H1 (cell line): ENCODE results near the gene C19orf53. TPM values are rescaled to one million over a fixed set of nuclear protein-coding genes. Genes with fewer than 3 reads are reported as not detected.

Experiments used
- CTCF ChIA-PET: fragments of 300-600 bp; sonication (Branson Sonifier 250); formaldehyde crosslinking; loops from one replicate; lab custom pipeline; 2021; ENCODE audit not compliant: partially characterized antibody; lab: Charles Lee
- POLR2A ChIA-PET: fragments of 300-600 bp; sonication (Branson Sonifier 250); formaldehyde crosslinking; loops from one replicate; lab custom pipeline; 2021; ENCODE audit warnings: inconsistent platforms; ENCODE audit not compliant: partially characterized antibody; lab: Charles Lee
- DNase-seq, 2 experiments: peaks; one replicate each; pipeline versions ENCODE4 v3.0.0 to v3.0.0-alpha.2; 2010 to 2022; ENCODE audit warnings: low spot score in 2 of 2, low read depth in 1 of 2, mixed read lengths in 1 of 2
- FAIRE-seq: peaks from 2 replicates; lab custom pipeline; 2011; peaks lifted over from hg19 to GRCh38; lab: Jason Lieb, UNC
- H2AFZ ChIP-seq: 2 replicates; pipeline ENCODE4 v1.8.1; 2012; ENCODE audit warnings: low read length, inconsistent platforms
- H2AK5ac ChIP-seq: 2 replicates; pipeline ENCODE4 v1.6.1; 2013; ENCODE audit warnings: low read depth, low read length
- H2BK120ac ChIP-seq: replicated peaks from 2 replicates; pipeline ENCODE3; 2013; ENCODE audit warnings: low read depth, low read length, inconsistent platforms
- H2BK12ac ChIP-seq: 2 replicates; pipeline ENCODE4 v1.6.1; 2013; ENCODE audit warnings: low read depth, low read length
- H2BK15ac ChIP-seq: 2 replicates; pipeline ENCODE4 v1.6.1; 2013; ENCODE audit warnings: low read length
- H2BK20ac ChIP-seq: 2 replicates; pipeline ENCODE4 v1.6.1; 2013; ENCODE audit warnings: low read length
- H2BK5ac ChIP-seq: 2 replicates; pipeline ENCODE4 v1.6.1; 2013; ENCODE audit warnings: low read depth, low read length
- H3K14ac ChIP-seq: 2 replicates; pipeline ENCODE4 v1.6.1; 2013; ENCODE audit warnings: inconsistent platforms; ENCODE audit not compliant: insufficient read length
- H3K18ac ChIP-seq: 2 replicates; pipeline ENCODE4 v1.6.1; 2013; ENCODE audit warnings: low read length; ENCODE audit errors: extremely low read depth
- H3K23ac ChIP-seq: 2 replicates; pipeline ENCODE4 v1.6.1; 2013; ENCODE audit warnings: inconsistent platforms; ENCODE audit not compliant: insufficient read length
- H3K23me2 ChIP-seq: 2 replicates; pipeline ENCODE4 v1.6.1; 2013; ENCODE audit warnings: low read depth, low read length
- H3K27ac ChIP-seq: 2 replicates; pipeline ENCODE4 v1.6.1; 2011; ENCODE audit warnings: low read depth, low read length, inconsistent platforms
- H3K27me3 ChIP-seq, 4 experiments: replicated peaks in 1 of 4; 1 replicate in 1 of 4; 2 replicates in 3 of 4; pipeline versions ENCODE4 v1.6.1 to v1.8.1; 2011 to 2013; ENCODE audit warnings: low read length in 3 of 4, mild to moderate bottlenecking in 3 of 4, inconsistent platforms in 2 of 4, mixed read lengths in 2 of 4, moderate library complexity in 1 of 4; ENCODE audit not compliant: control insufficient read depth in 3 of 4, insufficient read depth in 3 of 4; ENCODE audit errors: extremely low read depth in 1 of 4
- H3K36me3 ChIP-seq, 4 experiments: 2 replicates each; pipeline versions ENCODE4 v1.6.1 to v1.8.1; 2011 to 2013; ENCODE audit warnings: mild to moderate bottlenecking in 4 of 4, low read length in 3 of 4, moderate library complexity in 2 of 4, control low read depth in 1 of 4, inconsistent platforms in 1 of 4; ENCODE audit not compliant: insufficient read depth in 4 of 4, control insufficient read depth in 2 of 4
- H3K4ac ChIP-seq: replicated peaks from 2 replicates; pipeline ENCODE3; 2013; ENCODE audit warnings: low read length, low read depth, mixed read lengths, inconsistent platforms; ENCODE audit not compliant: insufficient read length
- H3K4me1 ChIP-seq, 4 experiments: replicated peaks in 1 of 4; 1 replicate in 1 of 4; 2 replicates in 3 of 4; pipeline versions ENCODE4 v1.6.1 to v1.8.1; 2011 to 2013; ENCODE audit warnings: low read length in 3 of 4, inconsistent platforms in 2 of 4, mixed read lengths in 1 of 4; ENCODE audit not compliant: insufficient read depth in 4 of 4, control insufficient read depth in 3 of 4
- H3K4me2 ChIP-seq, 2 experiments: 2 replicates each; pipeline versions ENCODE4 v1.6.1 to v1.8.1; 2011 to 2013; ENCODE audit warnings: low read depth in 2 of 2, low read length in 2 of 2, control low read depth in 1 of 2, inconsistent platforms in 1 of 2, mild to moderate bottlenecking in 1 of 2; ENCODE audit not compliant: insufficient read depth in 1 of 2
- H3K4me3 ChIP-seq, 4 experiments: fragments of 200-600, 300-600 bp in 1 of 4; sonication (generic), shearing (Covaris generic), sonication (Bioruptor Twin) in 1 of 4; 2 replicates each; pipeline versions ENCODE4 v1.5.1 to v1.8.1; 2011 to 2016; ENCODE audit warnings: low read length in 4 of 4, low read depth in 3 of 4, control low read depth in 2 of 4, inconsistent platforms in 2 of 4, mild to moderate bottlenecking in 2 of 4, mixed read lengths in 1 of 4, moderate library complexity in 1 of 4; ENCODE audit not compliant: insufficient read depth in 2 of 4; ENCODE audit errors: extremely low read depth in 1 of 4
- H3K56ac ChIP-seq: replicated peaks from 2 replicates; pipeline ENCODE3; 2013; ENCODE audit warnings: low read depth, mild to moderate bottlenecking, mixed read lengths, low read length, inconsistent platforms; ENCODE audit not compliant: insufficient read length
- H3K79me1 ChIP-seq: 2 replicates; pipeline ENCODE4 v1.6.1; 2013; ENCODE audit warnings: low read depth, low read length, control low read depth
- H3K79me2 ChIP-seq, 2 experiments: 2 replicates each; pipeline versions ENCODE4 v1.6.1 to v1.8.1; 2012 to 2013; ENCODE audit warnings: low read length in 2 of 2, mild to moderate bottlenecking in 2 of 2, inconsistent platforms in 1 of 2; ENCODE audit not compliant: insufficient read depth in 2 of 2, control insufficient read depth in 1 of 2
- H3K9ac ChIP-seq, 4 experiments: replicated peaks in 1 of 4; 1 replicate in 1 of 4; 2 replicates in 3 of 4; pipeline versions ENCODE4 v1.6.1 to v1.8.1; 2011 to 2013; ENCODE audit warnings: low read depth in 3 of 4, low read length in 3 of 4, control low read depth in 2 of 4, mild to moderate bottlenecking in 2 of 4, moderate library complexity in 2 of 4, inconsistent platforms in 1 of 4; ENCODE audit errors: extremely low read depth in 1 of 4
- H3K9me3 ChIP-seq, 2 experiments: 2 replicates each; pipeline versions ENCODE4 v1.6.1 to v1.8.1; 2012 to 2013; ENCODE audit warnings: mild to moderate bottlenecking in 2 of 2, moderate library complexity in 2 of 2, control low read depth in 1 of 2, inconsistent platforms in 1 of 2, low read depth in 1 of 2, low read length in 1 of 2, mixed read lengths in 1 of 2; ENCODE audit not compliant: insufficient read depth in 2 of 2
- H4K20me1 ChIP-seq, 2 experiments: replicated peaks in 1 of 2; 2 replicates each; pipeline versions ENCODE3 to v1.8.1; 2011 to 2013; ENCODE audit warnings: inconsistent platforms in 2 of 2, low read length in 2 of 2, mild to moderate bottlenecking in 1 of 2; ENCODE audit not compliant: insufficient read depth in 2 of 2, control insufficient read depth in 1 of 2
- H4K5ac ChIP-seq: 2 replicates; pipeline ENCODE4 v1.6.1; 2013; ENCODE audit warnings: low read length, low read depth, mixed read lengths, inconsistent platforms; ENCODE audit not compliant: insufficient read length
- H4K8ac ChIP-seq: 2 replicates; pipeline ENCODE4 v1.8.0; 2013; ENCODE audit warnings: mild to moderate bottlenecking, moderate library complexity, low read length, inconsistent platforms; ENCODE audit not compliant: insufficient read depth; ENCODE audit errors: extremely low read depth
- H4K91ac ChIP-seq: replicated peaks from 2 replicates; pipeline ENCODE3; 2013; ENCODE audit warnings: low read length, mixed read lengths, inconsistent platforms; ENCODE audit not compliant: insufficient read length
- CBX8 ChIP-seq: fragments of 300-800, 300-1000 bp; sonication (generic); IDR thresholded peaks from 2 replicates; pipeline ENCODE4 v1.7.1; 2016; ENCODE audit warnings: low read depth, low read length, borderline replicate concordance
- CREB1 ChIP-seq: IDR thresholded peaks from 2 replicates; pipeline ENCODE4 v1.6.1; 2012; ENCODE audit warnings: inconsistent platforms
- JUND ChIP-seq: IDR thresholded peaks from 2 replicates; pipeline ENCODE4 v1.6.1; 2011; ENCODE audit warnings: mild to moderate bottlenecking, improper control_type of control experiment, low read length
- KDM1A ChIP-seq: fragments of 200-600, 300-600 bp; sonication (generic); IDR thresholded peaks from 2 replicates; pipeline ENCODE4 v1.7.1; 2016; ENCODE audit warnings: mild to moderate bottlenecking, low read length, borderline replicate concordance
- MAFK ChIP-seq: IDR thresholded peaks from 2 replicates; pipeline ENCODE4 v1.6.1; 2012; ENCODE audit warnings: low read depth, mild to moderate bottlenecking, improper control_type of control experiment, low read length
- POLR2A ChIP-seq, 2 experiments: IDR thresholded peaks; 1 replicate in 1 of 2; 2 replicates in 1 of 2; pipeline ENCODE4 v1.6.1; 2011; ENCODE audit warnings: low read depth in 2 of 2, low read length in 2 of 2, mild to moderate bottlenecking in 2 of 2; ENCODE audit errors: control extremely low read depth in 1 of 2
- POU5F1 ChIP-seq: IDR thresholded peaks from 2 replicates; pipeline ENCODE4 v1.6.1; 2011; ENCODE audit warnings: low read depth, mild to moderate bottlenecking, low read length, moderate library complexity
- SAP30 ChIP-seq: fragments of 300-600 bp; sonication (generic); IDR thresholded peaks from 2 replicates; pipeline ENCODE4 v1.7.1; 2012; ENCODE audit warnings: low read length, moderate library complexity, mild to moderate bottlenecking, inconsistent platforms; ENCODE audit not compliant: insufficient read depth, insufficient replicate concordance
- SIN3A ChIP-seq, 2 experiments: IDR thresholded peaks in 1 of 2; conservative IDR thresholded peaks in 1 of 2; 2 replicates each; pipeline ENCODE4 v1.6.1; 2011 to 2012; ENCODE audit warnings: low read length in 2 of 2, improper control_type of control experiment in 1 of 2, low read depth in 1 of 2, mild to moderate bottlenecking in 1 of 2
- SIX5 ChIP-seq: IDR thresholded peaks from 2 replicates; pipeline ENCODE4 v1.6.1; 2011; ENCODE audit warnings: mild to moderate bottlenecking, low read depth, low read length
- SP4 ChIP-seq: IDR thresholded peaks from 2 replicates; pipeline ENCODE4 v1.6.1; 2012; ENCODE audit warnings: low read length, inconsistent platforms
- TAF7 ChIP-seq: optimal IDR thresholded peaks from 2 replicates; pipeline ENCODE3; 2011; ENCODE audit warnings: low read depth, mild to moderate bottlenecking, inconsistent platforms, low read length, moderate library complexity, borderline replicate concordance
- WGBS, 2 experiments: shearing (Covaris generic) in 1 of 2; methylation state at CpG; one replicate each; pipeline versions ENCODE4 v1.1.6 to v1.1.7; 2013 to 2015; ENCODE audit warnings: low lambda C conversion rate in 2 of 2, mixed read lengths in 2 of 2, inconsistent platforms in 1 of 2, low coverage in 1 of 2, missing lambda C conversion rate in 1 of 2; ENCODE audit not compliant: insufficient replicate concordance in 2 of 2, insufficient coverage in 1 of 2, insufficient read length in 1 of 2; ENCODE audit errors: extremely low coverage in 1 of 2, missing lambda C conversion rate in 1 of 2; 5-methylcytosine and 5-hydroxymethylcytosine counted together
- polyA plus RNA-seq, 7 experiments: library from polyadenylated mRNA; depleted of rRNA in 3 of 7; stranded (reverse) in 5 of 7; unstranded in 2 of 7; fragments of >200 nt in 5 of 7; fragments of 200-250 nt in 2 of 7; gene quantifications; 1 replicate in 5 of 7; 2 replicates in 1 of 7; 4 replicates in 1 of 7; pipeline versions ENCODE4 v1.2.1 to v1.2.3, GENCODE V29; 2011 to 2013; ENCODE audit warnings: missing spikeins in 2 of 7, mixed read lengths in 2 of 7
- total RNA-seq: library from RNA; stranded (reverse); fragmentation: NEBNext Ultra II Directional; extraction: Animal tissue kit (Norgen Biotek cat#: 25700); gene quantifications from 2 replicates; pipeline ENCODE4 v1.2.1, GENCODE V29; 2021

The C19orf53 gene
- total and polyA plus RNA-seq, 2 of the 8 experiments (the other 6 are each of a cell fraction or from before 2014, with no cell fraction given), result 104 to 169 TPM

- Histone ChIP-seq H3K9me3 (no peaks in the 10 kb centered on the region), H3K79me1 (peaks cover 5% of the 10 kb centered on the region; the same call in 1 of the 2 replicates), H4K8ac (peak overlapping the region; percentile 97; the same call in 1 of the 2 replicates), H3K23ac (no peak overlapping the region), H3K4me2 (peak overlapping the region; percentile 73 to 93), H3K9ac (peak overlapping the region; percentile 71 to 95 (median 78)), H2BK15ac (no peak overlapping the region; the same call in 1 of the 2 replicates), H3K14ac (no peak overlapping the region), H3K79me2 (peaks cover 0 to 12% of the 10 kb centered on the region in 2 experiments; a peak in 1 of 4 replicates), H3K36me3 (peaks cover 0 to 5% (median 2%) of the 10 kb centered on the region in 4 experiments; a peak in 3 of 8 replicates), H3K56ac (no peak overlapping the region), H2AK5ac (0 out of 2 replicates have a peak overlapping the region, but pooled peaks have one; percentile 39), H3K4me3 (peak overlapping the region; percentile 59 to 81 (median 64)), H3K23me2 (peaks cover 8% of the 10 kb centered on the region; the same call in 1 of the 2 replicates), H3K27ac (peak overlapping the region; percentile 92), H3K27me3 (no peaks in the 10 kb centered on the region), H2BK5ac (0 out of 2 replicates have a peak overlapping the region, but pooled peaks have one; percentile 24), H4K20me1 (peaks cover 0 to 3% of the 10 kb centered on the region in 2 experiments), H3K4ac (no peak overlapping the region), H4K91ac (peak overlapping the region; percentile 52), H2BK120ac (no peak overlapping the region), H4K5ac (peak overlapping the region; percentile 6), H2BK12ac (peak overlapping the region; percentile 75; the same call in 1 of the 2 replicates), H2AFZ (no peak overlapping the region), H2BK20ac (no peak overlapping the region), H3K18ac (no peak overlapping the region), H3K4me1 (peaks cover 0 to 7% (median 4%) of the 10 kb centered on the region in 4 experiments; a peak in 4 of 7 replicates)
- no peak for FAIRE-seq
- DNase-seq, result no peak
- ChIA-PET CTCF (interaction anchor here (1.1 to 5.5 kb wide), 7 partner anchors 12 to 67 kb away, joined by 3 to 42 read pairs (median 6); partner anchors contain the start of gene C19orf53), POLR2A (interaction anchor here (0.6 to 6.7 kb wide), 19 partner anchors 9 to 1547 kb away, joined by 3 to 60 read pairs (median 5); partner anchors contain the start of gene C19orf53)
- WGBS, 2 experiments, result 5% methylated on average over 13 of the region's 42 CpGs; no CpG with 5 or more reads in 1 of the 2 experiments
- TF ChIP-seq MAFK (no peak), SIX5 (no peak), POU5F1 (no peak), CREB1 (no peak), KDM1A (no peak), CBX8 (no peak), SP4 (peak; percentile 10; the same call in 1 of the 2 replicates), JUND (no peak), SIN3A (conservative IDR thresholded peaks at IDR 0.05 in 1 of 2, IDR thresholded peaks at IDR 0.05 in 1 of 2; ENCODE audit: low read depth in 1 of 2, low read length in 2 of 2) (0 out of 4 replicates have a peak, but pooled peaks of 1 of the 2 experiments have one; percentile 47), POLR2A (IDR thresholded peaks at IDR 0.05; ENCODE audit: control extremely low read depth in 1 of 2, low read depth in 2 of 2, low read length in 2 of 2) (peak; percentile 10 to 63), SAP30 (peak; percentile 70), TAF7 (no peak)
These were observed 21.5 kb downstream of the C19orf53 start for GRCh38 chr19:13795595-13796300.
